Spleen (tissue), 11 donors: ENCODE data around the gene LRRFIP2. TPM values are rescaled to one million over a fixed set of nuclear protein-coding genes. Genes with fewer than 3 reads are reported as not detected.
A peak's percentile ranks its signal among the peaks of the same experiment; 100 is the strongest.

Source experiments
- DNase-seq: peaks from one replicate; pipeline ENCODE4 v3.0.0-alpha.2; 2020
- H3K27ac ChIP-seq, 8 donors: fragments of 200-600 bp; sonication (generic) in 7 of 8; 1 replicate in 4 of 8; 2 replicates in 4 of 8; pipeline versions ENCODE4 v1.5.0 to v1.8.0; 2016 to 2021; ENCODE audit warnings: inconsistent platforms in 4 of 8, mild to moderate bottlenecking in 4 of 8, moderate library complexity in 1 of 8
- H3K27me3 ChIP-seq, 7 donors: fragments of 200-600 bp; sonication (generic) in 6 of 7; replicated peaks in 1 of 7; 1 replicate in 4 of 7; 2 replicates in 3 of 7; pipeline versions ENCODE4 v1.5.0 to v1.8.0; 2016 to 2021; ENCODE audit warnings: inconsistent platforms in 3 of 7, mild to moderate bottlenecking in 1 of 7
- H3K36me3 ChIP-seq, 6 donors: fragments of 200-600 bp; sonication (generic) in 5 of 6; 1 replicate in 4 of 6; 2 replicates in 2 of 6; pipeline versions ENCODE4 v1.5.0 to v1.8.0; 2016 to 2021; ENCODE audit warnings: inconsistent platforms in 2 of 6
- H3K4me1 ChIP-seq, 6 donors: fragments of 200-600 bp; sonication (generic) in 5 of 6; 1 replicate in 3 of 6; 2 replicates in 3 of 6; pipeline versions ENCODE4 v1.5.0 to v1.8.0; 2016 to 2021; ENCODE audit warnings: inconsistent platforms in 3 of 6
- H3K4me3 ChIP-seq, 8 donors: fragments of 200-600 bp; sonication (generic) in 7 of 8; 1 replicate in 4 of 8; 2 replicates in 4 of 8; pipeline versions ENCODE4 v1.5.0 to v1.8.0; 2016 to 2021; ENCODE audit warnings: inconsistent platforms in 4 of 8, mild to moderate bottlenecking in 4 of 8, moderate library complexity in 2 of 8
- H3K9me3 ChIP-seq, 8 donors: fragments of 200-600 bp; sonication (generic) in 7 of 8; 1 replicate in 4 of 8; 2 replicates in 4 of 8; pipeline versions ENCODE4 v1.5.0 to v1.8.0; 2016 to 2021; ENCODE audit warnings: inconsistent platforms in 4 of 8
- POLR2A ChIP-seq, 3 donors: fragments of 450-650 bp; IDR thresholded peaks; one replicate each; pipeline ENCODE4 v1.5.1; 2017; ENCODE audit warnings: antibody characterized with exemption in 3 of 3, mild to moderate bottlenecking in 1 of 3
- POLR2AphosphoS5 ChIP-seq, 3 donors: sonication (generic); formaldehyde crosslinking; IDR thresholded peaks; one replicate each; pipeline ENCODE4 v1.5.1; 2017; ENCODE audit warnings: antibody characterized with exemption in 3 of 3
- WGBS, 5 donors: extraction: QIAGEN DNeasy Blood & Tissue Kit in 3 of 5; methylation state at CpG; one replicate each; pipeline versions ENCODE4 v1.1.5 to v1.1.7; 2013 to 2018; 5-methylcytosine and 5-hydroxymethylcytosine counted together
- intact Hi-C: fragments of 100-400 bp; cut with DNase I; formaldehyde crosslinking; loops from one replicate; pipeline ENCODE4 v1.15.0; 2023; ENCODE audit warnings: low total_unique reads
- polyA plus RNA-seq, 3 donors: library from polyadenylated mRNA; stranded (reverse); fragments of 200-250 nt; gene quantifications; one replicate each; pipeline ENCODE4 v1.2.1, GENCODE V29; 2013
- total RNA-seq, 7 donors: library from RNA; depleted of rRNA in 3 of 7; stranded (reverse); fragments of >200 nt in 3 of 7; fragmentation: NEBNext Ultra II Directional in 4 of 7; extraction: Animal tissue kit (Norgen Biotek cat#: 25700) in 4 of 7; gene quantifications; one replicate each; pipeline versions ENCODE4 v1.1.0 to v1.2.1, GENCODE V29; 2016 to 2021
- TF ChIP-seq, protein P1 (sequence below), 11 experiments: fragments of 200-600 bp in 7 of 11; fragments of 450-650 bp in 4 of 11; sonication (generic) in 4 of 11; IDR thresholded peaks in 8 of 11; conservative IDR thresholded peaks in 3 of 11; 1 replicate in 7 of 11; 2 replicates in 4 of 11; pipeline versions ENCODE4 v1.4.0 to v1.8.0; 2016 to 2021; ENCODE audit warnings: antibody characterized with exemption in 11 of 11, inconsistent platforms in 4 of 11, mild to moderate bottlenecking in 1 of 11
- donor health status: healthy with polysubstance abuse.
- donor health status: DM: no; HTN: no; CAD: no; lungs with moderate emphysema.
- donor health status: DM: no; HTN: no; CAD: no.
- donor health status: Bipolar disorder and iron deficiency.
- donor health status: healthy.
- donor health status: DM: no; HTN: no; CAD: no.
- donor health status: DM: yes; HTN: yes; CAD: no.

The LRRFIP2 gene
- total and polyA plus RNA-seq, 10 donors: 18.9 to 111 (median 86.9) TPM

DNA sequence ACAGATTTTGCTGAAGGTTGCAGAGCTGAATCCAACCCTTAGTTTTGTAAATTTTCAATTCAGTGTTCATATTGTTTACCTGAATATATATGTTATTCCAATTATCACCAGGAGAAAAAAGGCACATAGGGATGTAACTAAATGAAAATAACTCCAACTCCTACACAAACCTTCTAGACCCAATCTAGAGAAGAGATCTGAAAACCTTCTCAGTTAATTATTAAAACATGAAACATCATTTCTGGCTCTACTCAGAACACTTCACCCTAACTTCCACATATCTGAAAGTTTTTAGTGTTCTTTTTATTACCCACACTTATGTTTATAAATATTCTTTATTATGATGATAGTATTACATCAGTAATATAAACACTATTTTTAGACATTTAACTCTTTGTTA lies 76.6 kb downstream of the LRRFIP2 start:
- Histone ChIP-seq H3K9me3 (no peaks in the 10 kb centered on the region), H3K27me3 (no peaks in the 10 kb centered on the region), H3K27ac (peak overlapping the region; percentile 28 to 81 (median 65)), H3K4me3 (no peak overlapping the region), H3K36me3 (peaks cover 0 to 41% (median 4%) of the 10 kb centered on the region in 6 donors), H3K4me1 (peaks cover 0 to 35% (median 12%) of the 10 kb centered on the region in 6 donors)
- intact Hi-C loops: no loop called here
- TF ChIP-seq, protein P1, sequence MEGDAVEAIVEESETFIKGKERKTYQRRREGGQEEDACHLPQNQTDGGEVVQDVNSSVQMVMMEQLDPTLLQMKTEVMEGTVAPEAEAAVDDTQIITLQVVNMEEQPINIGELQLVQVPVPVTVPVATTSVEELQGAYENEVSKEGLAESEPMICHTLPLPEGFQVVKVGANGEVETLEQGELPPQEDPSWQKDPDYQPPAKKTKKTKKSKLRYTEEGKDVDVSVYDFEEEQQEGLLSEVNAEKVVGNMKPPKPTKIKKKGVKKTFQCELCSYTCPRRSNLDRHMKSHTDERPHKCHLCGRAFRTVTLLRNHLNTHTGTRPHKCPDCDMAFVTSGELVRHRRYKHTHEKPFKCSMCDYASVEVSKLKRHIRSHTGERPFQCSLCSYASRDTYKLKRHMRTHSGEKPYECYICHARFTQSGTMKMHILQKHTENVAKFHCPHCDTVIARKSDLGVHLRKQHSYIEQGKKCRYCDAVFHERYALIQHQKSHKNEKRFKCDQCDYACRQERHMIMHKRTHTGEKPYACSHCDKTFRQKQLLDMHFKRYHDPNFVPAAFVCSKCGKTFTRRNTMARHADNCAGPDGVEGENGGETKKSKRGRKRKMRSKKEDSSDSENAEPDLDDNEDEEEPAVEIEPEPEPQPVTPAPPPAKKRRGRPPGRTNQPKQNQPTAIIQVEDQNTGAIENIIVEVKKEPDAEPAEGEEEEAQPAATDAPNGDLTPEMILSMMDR (IDR thresholded peaks at IDR 0.05 in 8 of 11, conservative IDR thresholded peaks at IDR 0.05 in 3 of 11): no peak
- TF ChIP-seq POLR2AphosphoS5 (IDR thresholded peaks at IDR 0.05) (no peak), POLR2A (IDR thresholded peaks at IDR 0.05) (no peak)
- DNase-seq: no peak

DNA sequence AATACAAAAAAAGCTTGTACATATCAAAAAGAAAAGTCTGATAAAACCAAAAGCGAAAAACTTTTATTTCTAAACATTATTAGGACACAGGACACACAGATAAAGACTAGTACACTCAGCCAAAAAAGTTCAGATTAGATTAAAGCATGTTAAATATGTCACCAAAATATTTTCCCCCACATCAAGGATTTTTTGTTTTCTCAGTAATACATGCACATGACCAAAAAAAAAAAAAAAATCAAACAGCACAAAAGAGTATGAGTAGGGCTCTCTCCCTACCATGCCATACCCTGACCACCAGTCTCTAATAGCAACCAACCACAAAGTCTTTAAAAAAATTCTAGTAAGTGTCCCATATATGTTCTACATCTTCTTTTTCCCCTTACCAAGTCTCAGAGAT lies 77.4 kb downstream of the LRRFIP2 start:
- DNase-seq: no peak
- intact Hi-C loops: no loop called here
- H3K4me1 ChIP-seq: peaks cover 0 to 35% (median 12%) of the 10 kb centered on the region in 6 donors
- H3K4me3 ChIP-seq: no peak overlapping the region
- H3K27ac ChIP-seq: peak overlapping the region in 7 of 8 donors; percentile 28 to 81 (median 66)
- WGBS, 5 donors: 55 to 80% (median 69%) methylated on average over 1 of the region's 1 CpG
- peaks cover 0 to 49% (median 4%) of the 10 kb centered on the region in 6 donors for H3K36me3 ChIP-seq
- no peaks in the 10 kb centered on the region for H3K9me3 ChIP-seq
- TF ChIP-seq POLR2A (IDR thresholded peaks at IDR 0.05) (no peak), POLR2AphosphoS5 (IDR thresholded peaks at IDR 0.05) (no peak)
- TF ChIP-seq, protein P1 (IDR thresholded peaks at IDR 0.05 in 8 of 11, conservative IDR thresholded peaks at IDR 0.05 in 3 of 11): no peak
- H3K27me3 ChIP-seq: no peaks in the 10 kb centered on the region

GRCh38 chr3:37096288-37096687 lies 78.1 kb downstream of the LRRFIP2 start:
- 49 to 76% (median 65%) methylated on average over 1 of the region's 1 CpG for WGBS, 5 donors
- Histone ChIP-seq H3K27me3 (no peaks in the 10 kb centered on the region), H3K36me3 (peaks cover 0 to 52% (median 4%) of the 10 kb centered on the region in 6 donors), H3K9me3 (no peaks in the 10 kb centered on the region), H3K4me1 (peaks cover 0 to 36% (median 12%) of the 10 kb centered on the region in 6 donors), H3K4me3 (no peak overlapping the region), H3K27ac (peak overlapping the region in 7 of 8 donors; percentile 48 to 81 (median 67))
- TF ChIP-seq POLR2AphosphoS5 (IDR thresholded peaks at IDR 0.05): peak in 1 of 3 donors; percentile 24
- TF ChIP-seq POLR2A (IDR thresholded peaks at IDR 0.05): no peak
- DNase-seq: no peak
- intact Hi-C loops: no loop called here

DNA sequence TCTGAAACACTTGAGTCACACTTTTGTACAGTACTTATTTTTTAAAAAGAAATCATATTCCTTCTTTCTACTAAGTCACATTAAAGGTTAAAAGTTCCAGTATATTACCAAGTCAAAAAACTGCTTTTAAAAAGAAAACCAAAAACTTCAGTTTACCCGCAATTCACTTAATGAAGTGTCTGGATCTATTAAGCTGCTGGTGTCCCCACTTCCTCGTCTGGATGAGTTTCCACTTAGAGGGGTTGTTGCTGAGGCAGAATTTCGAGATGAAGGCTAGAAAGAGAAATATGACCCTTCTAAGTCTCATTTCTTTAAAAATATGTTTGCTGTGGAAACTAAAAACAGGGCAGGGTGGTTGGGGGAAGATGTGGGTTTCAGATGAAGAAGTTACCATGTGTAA lies 79.7 kb downstream of the LRRFIP2 start:
- Histone ChIP-seq H3K27ac (peak overlapping the region in 7 of 8 donors; percentile 39 to 81 (median 67)), H3K9me3 (no peaks in the 10 kb centered on the region), H3K4me3 (no peak overlapping the region), H3K36me3 (peaks cover 0 to 65% (median 7%) of the 10 kb centered on the region in 6 donors), H3K27me3 (no peaks in the 10 kb centered on the region), H3K4me1 (peaks cover 0 to 38% (median 12%) of the 10 kb centered on the region in 6 donors)
- no peak for DNase-seq
- TF ChIP-seq, protein P1 (IDR thresholded peaks at IDR 0.05 in 8 of 11, conservative IDR thresholded peaks at IDR 0.05 in 3 of 11): no peak
- TF ChIP-seq POLR2A (IDR thresholded peaks at IDR 0.05) (no peak), POLR2AphosphoS5 (IDR thresholded peaks at IDR 0.05) (no peak)
- WGBS, 5 donors: 44 to 59% (median 50%) methylated on average over 3 of the region's 3 CpGs
- intact Hi-C loops: no loop called here
